Peyer's patch (tissue), 4 donors: ENCODE data around the gene GLI3.

Experiments used
- CTCF ChIP-seq, 6 experiments: fragments of 450-650 bp in 4 of 6; fragments of 200-600 bp in 2 of 6; sonication (generic) in 1 of 6; IDR thresholded peaks; one replicate each; pipeline ENCODE4 v1.5.1; 2017 to 2019; ENCODE audit warnings: antibody characterized with exemption in 6 of 6, mild to moderate bottlenecking in 3 of 6, moderate library complexity in 1 of 6
- POLR2A ChIP-seq, 2 donors: fragments of 450-650 bp; IDR thresholded peaks; one replicate each; pipeline ENCODE4 v1.5.1; 2017; ENCODE audit warnings: antibody characterized with exemption in 2 of 2, mild to moderate bottlenecking in 2 of 2, moderate library complexity in 2 of 2

GRCh38 chr7:42168512-42168911, 68.5 kb downstream of the GLI3 start:
- TF ChIP-seq POLR2A (IDR thresholded peaks at IDR 0.05): no peak
- TF ChIP-seq CTCF (IDR thresholded peaks at IDR 0.05): no peak
